Keratinocyte (primary cell): Measurements from ENCODE around the gene IL15RA. TPM values are rescaled to one million over a fixed set of nuclear protein-coding genes. Genes with fewer than 3 reads are reported as not detected.

Source experiments
- DNase-seq: peaks from one replicate; pipeline ENCODE4 v3.0.0-alpha.2; 2011; ENCODE audit warnings: low read depth, missing footprints, low spot score
- FAIRE-seq: peaks from 2 replicates; lab custom pipeline; 2011; peaks lifted over from hg19 to GRCh38; lab: Jason Lieb, UNC
- H2AFZ ChIP-seq: 2 replicates; pipeline ENCODE4 v1.6.0; 2012; ENCODE audit warnings: low read length, control low read depth, inconsistent platforms; ENCODE audit not compliant: control insufficient read depth
- H3K27ac ChIP-seq: 2 replicates; pipeline ENCODE4 v1.5.1; 2011; ENCODE audit warnings: low read length; ENCODE audit not compliant: control insufficient read depth, insufficient read depth
- H3K27me3 ChIP-seq: 3 replicates; pipeline ENCODE4 v1.6.0; 2011; ENCODE audit warnings: low read length; ENCODE audit not compliant: control insufficient read depth, insufficient read depth; ENCODE audit errors: extremely low read depth
- H3K36me3 ChIP-seq, 2 experiments: 2 replicates in 1 of 2; 3 replicates in 1 of 2; pipeline ENCODE4 v1.5.1; 2011; ENCODE audit warnings: low read length in 2 of 2, mild to moderate bottlenecking in 1 of 2; ENCODE audit not compliant: control insufficient read depth in 2 of 2, insufficient read depth in 2 of 2; ENCODE audit errors: extremely low read depth in 1 of 2
- H3K4me1 ChIP-seq: 3 replicates; pipeline ENCODE4 v1.5.1; 2011; ENCODE audit warnings: low read length; ENCODE audit not compliant: control insufficient read depth, insufficient read depth; ENCODE audit errors: extremely low read depth
- H3K4me2 ChIP-seq: 3 replicates; pipeline ENCODE4 v1.6.0; 2011; ENCODE audit warnings: low read depth, low read length; ENCODE audit not compliant: control insufficient read depth, insufficient read depth; ENCODE audit errors: extremely low read depth
- H3K4me3 ChIP-seq, 3 experiments: fragments of 200-600 bp in 1 of 3; sonication (generic) in 1 of 3; 2 replicates in 2 of 3; 3 replicates in 1 of 3; pipeline ENCODE4 v1.5.1; 2011 to 2016; ENCODE audit warnings: low read length in 3 of 3, mild to moderate bottlenecking in 3 of 3, control low read depth in 2 of 3, inconsistent platforms in 1 of 3, low read depth in 1 of 3, mixed read lengths in 1 of 3, mixed run types in 1 of 3, moderate library complexity in 1 of 3; ENCODE audit not compliant: control insufficient read depth in 2 of 3, insufficient read depth in 2 of 3; ENCODE audit errors: extremely low read depth in 1 of 3
- H3K79me2 ChIP-seq: 2 replicates; pipeline ENCODE4 v1.6.0; 2012; ENCODE audit warnings: low read length; ENCODE audit not compliant: control insufficient read depth, insufficient read depth
- H3K9ac ChIP-seq: 3 replicates; pipeline ENCODE4 v1.6.0; 2011; ENCODE audit warnings: low read length; ENCODE audit not compliant: control insufficient read depth, insufficient read depth; ENCODE audit errors: extremely low read depth
- H3K9me1 ChIP-seq: 3 replicates; pipeline ENCODE4 v1.6.0; 2011; ENCODE audit warnings: low read length; ENCODE audit not compliant: control insufficient read depth, insufficient read depth; ENCODE audit errors: extremely low read depth
- H3K9me3 ChIP-seq: 2 replicates; pipeline ENCODE4 v1.5.1; 2012; ENCODE audit warnings: low read depth, low read length; ENCODE audit not compliant: control insufficient read depth
- H4K20me1 ChIP-seq: 3 replicates; pipeline ENCODE4 v1.6.0; 2011; ENCODE audit warnings: low read length; ENCODE audit not compliant: control insufficient read depth, insufficient read depth; ENCODE audit errors: extremely low read depth
- CTCF ChIP-seq, 3 experiments: IDR thresholded peaks in 1 of 3; conservative IDR thresholded peaks in 1 of 3; optimal IDR thresholded peaks in 1 of 3; 2 replicates in 2 of 3; 3 replicates in 1 of 3; pipeline versions ENCODE3 to v1.5.1; 2011; ENCODE audit warnings: low read length in 3 of 3, mild to moderate bottlenecking in 3 of 3, moderate library complexity in 2 of 3, control low read depth in 1 of 3, inconsistent platforms in 1 of 3; ENCODE audit not compliant: insufficient read depth in 2 of 3; ENCODE audit errors: extremely low read depth in 1 of 3
- EZH2 ChIP-seq: IDR thresholded peaks from one replicate; pipeline ENCODE4 v1.6.1; 2012; ENCODE audit warnings: inconsistent platforms, mild to moderate bottlenecking, low read length, moderate library complexity
- dilution Hi-C: fragments of 300-500 bp; cut with MboI; formaldehyde crosslinking; loops from one replicate; pipeline ENCODE4 v1.7.0; 2020; ENCODE audit warnings: low sequenced_read_pairs; ENCODE audit not compliant: extremely low pct_ligation_motif_present
- polyA plus RNA-seq, 5 experiments: library from polyadenylated mRNA; depleted of rRNA in 3 of 5; stranded (reverse) in 3 of 5; stranded (forward) in 1 of 5; unstranded in 1 of 5; fragments of >200 nt; gene quantifications; 1 replicate in 1 of 5; 2 replicates in 3 of 5; 3 replicates in 1 of 5; pipeline versions ENCODE4 v1.2.1 to v1.2.3, GENCODE V29; 2011 to 2012; ENCODE audit warnings: missing spikeins in 2 of 5, low read depth in 1 of 5, low replicate concordance in 1 of 5

Gene IL15RA
- polyA plus RNA-seq, 1 donor (not counting 4 experiments of a cell fraction or from before 2014, with no cell fraction given): 3.8 TPM

GRCh38 chr10:5941579-5941978 lies 35.8 kb downstream of the IL15RA start:
- H3K79me2 ChIP-seq: no peaks in the 10 kb centered on the region
- no peaks in the 10 kb centered on the region for H3K9me3 ChIP-seq
- DNase-seq: no peak
- no peak overlapping the region for H3K27ac ChIP-seq
- peak overlapping the region; percentile 37 for H3K4me2 ChIP-seq
- no peaks in the 10 kb centered on the region for H4K20me1 ChIP-seq
- no peak for FAIRE-seq
- no peaks in the 10 kb centered on the region for H3K9me1 ChIP-seq
- H3K36me3 ChIP-seq: peaks cover 12 to 13% of the 10 kb centered on the region in 2 experiments
- dilution Hi-C loops: no loop called here
- H3K4me1 ChIP-seq: peaks cover 44% of the 10 kb centered on the region
- no peaks in the 10 kb centered on the region for H3K27me3 ChIP-seq
- H3K9ac ChIP-seq: peak overlapping the region; percentile 4
- H3K4me3 ChIP-seq: no peak overlapping the region
- TF ChIP-seq EZH2 (no peak), CTCF (optimal IDR thresholded peaks at IDR 0.05 in 1 of 3, IDR thresholded peaks at IDR 0.05 in 1 of 3, conservative IDR thresholded peaks at IDR 0.05 in 1 of 3; ENCODE audit: extremely low read depth in 1 of 3, insufficient read depth in 2 of 3, low read length in 3 of 3) (no peak)
- peak overlapping the region; percentile 85 for H2AFZ ChIP-seq

- H3K9ac ChIP-seq: no peak overlapping the region
- no peaks in the 10 kb centered on the region for H3K27me3 ChIP-seq
- FAIRE-seq: no peak
- H3K4me2 ChIP-seq: no peak overlapping the region
- no peak overlapping the region for H3K27ac ChIP-seq
- peaks cover 16 to 18% of the 10 kb centered on the region in 2 experiments for H3K36me3 ChIP-seq
- no peaks in the 10 kb centered on the region for H3K9me3 ChIP-seq
- dilution Hi-C loops: no loop called here
- H2AFZ ChIP-seq: peak overlapping the region; percentile 13
- peaks cover 39% of the 10 kb centered on the region for H3K4me1 ChIP-seq
- no peaks in the 10 kb centered on the region for H3K9me1 ChIP-seq
- no peaks in the 10 kb centered on the region for H3K79me2 ChIP-seq
- TF ChIP-seq EZH2 (no peak), CTCF (optimal IDR thresholded peaks at IDR 0.05 in 1 of 3, IDR thresholded peaks at IDR 0.05 in 1 of 3, conservative IDR thresholded peaks at IDR 0.05 in 1 of 3; ENCODE audit: extremely low read depth in 1 of 3, insufficient read depth in 2 of 3, low read length in 3 of 3) (no peak)
- H3K4me3 ChIP-seq: no peak overlapping the region
- DNase-seq: no peak
- no peaks in the 10 kb centered on the region for H4K20me1 ChIP-seq
Measured at GRCh38 chr10:5940807-5941218, 36.5 kb downstream of the IL15RA start.
